HT-29 (cell line): Measurements from ENCODE around the gene UGT1A7. TPM values are rescaled to one million over a fixed set of nuclear protein-coding genes. Genes with fewer than 3 reads are reported as not detected.

Experiments used
- DNase-seq: peaks from one replicate; pipeline ENCODE4 v3.0.0-alpha.2; 2015; ENCODE audit warnings: low spot score
- total RNA-seq: library from RNA; depleted of rRNA; stranded (reverse); fragments of >200 nt; shearing (Covaris generic); gene quantifications from 2 replicates; pipeline ENCODE4 v1.2.3, GENCODE V29; 2014

The UGT1A7 gene
- total RNA-seq, 1 experiment from 2014 or later: 5.0 TPM

DNA sequence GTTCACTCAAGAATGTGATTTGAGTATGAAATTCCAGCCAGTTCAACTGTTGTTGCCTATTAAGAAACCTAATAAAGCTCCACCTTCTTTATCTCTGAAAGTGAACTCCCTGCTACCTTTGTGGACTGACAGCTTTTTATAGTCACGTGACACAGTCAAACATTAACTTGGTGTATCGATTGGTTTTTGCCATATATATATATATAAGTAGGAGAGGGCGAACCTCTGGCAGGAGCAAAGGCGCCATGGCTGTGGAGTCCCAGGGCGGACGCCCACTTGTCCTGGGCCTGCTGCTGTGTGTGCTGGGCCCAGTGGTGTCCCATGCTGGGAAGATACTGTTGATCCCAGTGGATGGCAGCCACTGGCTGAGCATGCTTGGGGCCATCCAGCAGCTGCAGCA is 78.3 kb downstream of the UGT1A7 start, which contains the start of gene UGT1A1:
TSS of gene UGT1A1 (plus strand) at position 228 of the 400 bp plus-strand sequence. CDS start at position 246, 18 bp downstream.
- peak; percentile 86 for DNase-seq

DNA sequence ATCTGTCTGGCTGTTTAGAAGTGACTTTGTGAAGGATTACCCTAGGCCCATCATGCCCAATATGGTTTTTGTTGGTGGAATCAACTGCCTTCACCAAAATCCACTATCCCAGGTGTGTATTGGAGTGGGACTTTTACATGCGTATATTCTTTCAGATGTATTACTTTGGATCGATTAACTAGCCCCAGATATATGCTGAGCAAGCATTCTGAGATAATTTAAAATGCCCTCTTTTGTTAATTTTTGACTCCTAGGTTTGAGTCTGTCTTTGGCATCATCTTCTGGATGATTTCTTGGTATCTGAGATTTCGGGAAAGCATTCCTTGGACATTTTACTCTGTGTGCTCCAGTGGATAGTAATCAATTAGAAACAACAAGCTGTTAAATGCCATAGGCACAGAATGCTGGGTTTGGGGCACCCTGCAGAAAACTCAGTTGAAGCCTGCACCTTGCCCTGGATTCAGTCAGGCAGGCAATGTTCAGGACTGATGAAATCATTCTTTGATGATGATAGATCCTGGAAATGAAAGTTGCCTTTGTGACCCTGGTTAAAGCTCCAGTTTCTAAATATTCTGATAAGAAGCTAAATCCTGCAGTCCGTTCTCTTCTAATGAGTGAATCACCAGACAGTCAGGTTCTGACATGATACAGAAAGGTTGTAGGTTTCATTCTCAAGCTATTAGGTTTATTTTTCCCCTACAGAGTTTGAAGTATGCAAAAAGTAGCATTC is 79.5 kb downstream of the UGT1A7 start:
- no peak for DNase-seq

DNA sequence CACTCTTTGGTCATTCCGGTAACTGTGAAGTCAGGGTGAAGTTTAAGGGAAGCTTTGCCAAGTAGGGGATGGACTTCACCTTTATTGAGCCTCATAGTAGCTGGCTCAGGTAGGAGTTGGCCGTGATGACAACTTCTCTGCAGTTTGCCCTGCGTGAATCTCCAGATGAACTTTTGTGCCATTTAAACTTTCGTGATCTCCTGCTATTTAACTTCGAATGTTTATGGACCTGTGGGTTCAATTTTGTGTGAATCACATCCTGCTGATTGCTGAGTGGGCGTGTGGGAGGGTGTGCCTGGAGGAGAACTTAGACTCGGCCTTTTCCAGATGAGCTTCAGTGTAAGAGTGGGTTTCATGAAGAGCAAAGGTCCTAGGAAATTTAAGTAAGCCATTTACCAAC is 82.6 kb downstream of the UGT1A7 start:
- DNase-seq: no peak

DNA sequence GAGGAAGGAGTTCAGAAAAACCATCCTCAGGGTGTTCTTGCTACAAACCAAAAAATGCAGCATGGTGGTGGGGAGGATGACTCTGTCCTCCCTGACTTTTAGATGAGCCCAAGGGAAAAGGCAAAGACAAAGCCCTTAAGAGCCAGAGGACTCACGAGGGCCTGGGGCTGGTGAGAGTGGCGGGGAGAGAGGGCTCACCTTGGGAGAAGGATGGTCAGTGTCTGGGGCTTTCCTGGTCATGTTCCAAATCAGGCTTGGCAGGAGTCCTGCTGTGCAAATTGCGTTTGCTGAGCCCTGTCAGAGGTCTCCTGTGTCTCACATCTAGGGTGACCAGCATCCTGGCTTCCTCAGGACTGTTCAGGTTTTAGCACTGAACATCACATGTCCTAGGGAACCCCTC is 83.1 kb downstream of the UGT1A7 start:
- DNase-seq: no peak

DNA sequence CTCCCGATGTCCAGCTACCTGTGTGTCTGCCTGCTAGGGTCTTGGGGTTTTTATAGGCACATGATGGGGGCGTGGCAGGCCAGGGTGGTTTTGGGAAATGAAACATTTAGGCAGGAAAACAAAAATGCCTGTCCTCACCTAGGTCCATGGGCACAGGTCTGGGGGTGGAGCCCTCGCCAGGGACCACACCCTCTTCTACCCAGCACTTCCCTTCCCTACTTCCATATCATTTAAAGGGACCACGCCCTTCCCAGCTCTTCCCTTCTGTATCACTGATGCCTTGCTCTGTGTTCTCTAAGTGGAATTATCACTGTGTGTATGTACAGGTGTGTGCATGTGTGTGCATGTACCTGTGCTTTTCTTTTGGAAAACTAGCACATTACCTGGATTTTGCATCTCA is 84.7 kb downstream of the UGT1A7 start:
- DNase-seq: no peak

DNA sequence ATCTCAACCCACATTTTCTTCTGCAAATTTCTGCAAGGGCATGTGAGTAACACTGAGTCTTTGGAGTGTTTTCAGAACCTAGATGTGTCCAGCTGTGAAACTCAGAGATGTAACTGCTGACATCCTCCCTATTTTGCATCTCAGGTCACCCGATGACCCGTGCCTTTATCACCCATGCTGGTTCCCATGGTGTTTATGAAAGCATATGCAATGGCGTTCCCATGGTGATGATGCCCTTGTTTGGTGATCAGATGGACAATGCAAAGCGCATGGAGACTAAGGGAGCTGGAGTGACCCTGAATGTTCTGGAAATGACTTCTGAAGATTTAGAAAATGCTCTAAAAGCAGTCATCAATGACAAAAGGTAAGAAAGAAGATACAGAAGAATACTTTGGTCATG is 86.4 kb downstream of the UGT1A7 start:
- DNase-seq: no peak

DNA sequence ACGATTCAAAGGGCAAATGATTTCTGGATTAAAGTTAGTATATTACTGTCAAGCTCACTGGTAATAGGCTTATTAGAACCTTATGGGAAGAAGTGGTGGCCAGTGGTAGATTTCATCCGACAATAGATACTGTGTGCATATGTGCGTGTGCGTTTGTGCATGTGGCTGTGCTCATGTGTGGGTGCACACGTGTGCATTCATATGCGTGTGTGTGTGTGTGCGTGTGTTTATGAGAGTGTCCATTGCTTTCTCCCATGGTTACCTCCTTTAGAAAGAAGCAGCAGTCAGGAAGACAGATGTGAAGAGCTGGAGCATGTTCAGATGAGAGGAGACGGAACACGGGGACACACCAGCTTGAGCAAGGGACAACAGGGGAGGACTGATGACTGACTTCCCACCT is 87.6 kb downstream of the UGT1A7 start:
- no peak for DNase-seq

DNA sequence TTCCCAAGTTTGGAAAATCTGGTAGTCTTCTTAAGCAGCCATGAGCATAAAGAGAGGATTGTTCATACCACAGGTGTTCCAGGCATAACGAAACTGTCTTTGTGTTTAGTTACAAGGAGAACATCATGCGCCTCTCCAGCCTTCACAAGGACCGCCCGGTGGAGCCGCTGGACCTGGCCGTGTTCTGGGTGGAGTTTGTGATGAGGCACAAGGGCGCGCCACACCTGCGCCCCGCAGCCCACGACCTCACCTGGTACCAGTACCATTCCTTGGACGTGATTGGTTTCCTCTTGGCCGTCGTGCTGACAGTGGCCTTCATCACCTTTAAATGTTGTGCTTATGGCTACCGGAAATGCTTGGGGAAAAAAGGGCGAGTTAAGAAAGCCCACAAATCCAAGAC is 90.5 kb downstream of the UGT1A7 start:
- DNase-seq: no peak

DNA sequence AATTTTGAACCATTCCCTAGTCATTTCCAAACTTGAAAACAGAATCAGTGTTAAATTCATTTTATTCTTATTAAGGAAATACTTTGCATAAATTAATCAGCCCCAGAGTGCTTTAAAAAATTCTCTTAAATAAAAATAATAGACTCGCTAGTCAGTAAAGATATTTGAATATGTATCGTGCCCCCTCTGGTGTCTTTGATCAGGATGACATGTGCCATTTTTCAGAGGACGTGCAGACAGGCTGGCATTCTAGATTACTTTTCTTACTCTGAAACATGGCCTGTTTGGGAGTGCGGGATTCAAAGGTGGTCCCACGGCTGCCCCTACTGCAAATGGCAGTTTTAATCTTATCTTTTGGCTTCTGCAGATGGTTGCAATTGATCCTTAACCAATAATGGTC is 90.9 kb downstream of the UGT1A7 start:
- DNase-seq: no peak

DNA sequence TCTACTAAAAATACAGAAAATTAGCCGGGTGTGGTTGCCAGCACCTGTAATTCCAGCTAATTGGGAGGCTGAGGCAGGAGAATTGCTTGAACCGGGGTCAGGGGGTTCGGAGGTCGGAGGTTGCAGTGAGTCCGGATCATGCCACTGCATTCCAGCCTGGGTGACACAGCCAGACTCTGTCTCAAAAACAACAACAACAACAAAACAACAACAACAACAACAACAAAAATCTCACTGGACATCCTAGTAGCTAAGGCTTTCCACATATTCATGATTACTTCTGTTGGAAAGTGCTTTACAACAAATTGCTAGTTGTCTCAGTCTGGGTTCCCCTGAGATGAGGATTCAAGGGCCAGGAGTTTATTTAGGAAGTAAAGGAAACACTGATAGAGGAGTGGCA is 92.2 kb downstream of the UGT1A7 start:
- DNase-seq: no peak

DNA sequence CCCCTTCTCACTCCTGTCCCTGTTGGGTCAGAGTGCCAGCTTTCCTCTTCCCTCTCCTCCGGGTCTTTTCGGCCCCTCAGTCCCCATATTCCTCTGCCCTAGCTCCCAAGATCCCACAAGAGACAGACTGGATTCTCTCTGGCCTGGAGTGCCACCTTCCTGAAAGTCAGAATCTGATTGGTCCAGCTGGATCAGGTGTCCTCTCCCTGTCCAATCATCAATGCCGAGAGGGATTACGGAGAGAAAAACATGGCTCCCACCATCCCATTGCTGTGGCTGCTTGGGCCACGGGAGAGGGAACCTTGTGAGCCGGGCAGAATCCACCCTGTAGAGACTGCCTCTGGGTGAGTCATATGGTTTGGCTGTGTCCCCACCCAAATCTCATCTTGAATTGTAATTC is 93.7 kb downstream of the UGT1A7 start:
- DNase-seq: no peak

DNA sequence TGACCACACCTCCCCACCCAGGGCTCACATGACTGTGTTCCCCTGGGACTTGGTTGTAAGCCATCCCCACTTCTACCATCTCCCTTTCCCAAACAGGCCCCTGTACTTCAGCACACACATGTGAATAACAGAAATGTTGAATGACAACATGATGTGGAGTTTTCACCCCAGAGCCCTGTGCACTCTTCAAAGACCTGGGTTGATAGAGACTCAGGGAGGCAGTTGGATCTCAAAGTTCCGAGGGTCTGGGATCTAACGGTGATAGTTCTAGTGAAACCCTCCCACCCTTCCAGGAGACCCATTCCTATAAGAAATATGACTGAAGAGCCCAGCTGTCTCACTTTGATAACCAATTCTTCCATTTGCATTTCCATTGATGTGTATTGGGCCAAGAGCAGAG is 96.3 kb downstream of the UGT1A7 start, which contains the start of gene MROH2A:
TSS of gene MROH2A (plus strand) at position 301 of the 400 bp plus-strand sequence. CDS start 1,029 bp downstream, outside the sequence.
- DNase-seq: no peak

DNA sequence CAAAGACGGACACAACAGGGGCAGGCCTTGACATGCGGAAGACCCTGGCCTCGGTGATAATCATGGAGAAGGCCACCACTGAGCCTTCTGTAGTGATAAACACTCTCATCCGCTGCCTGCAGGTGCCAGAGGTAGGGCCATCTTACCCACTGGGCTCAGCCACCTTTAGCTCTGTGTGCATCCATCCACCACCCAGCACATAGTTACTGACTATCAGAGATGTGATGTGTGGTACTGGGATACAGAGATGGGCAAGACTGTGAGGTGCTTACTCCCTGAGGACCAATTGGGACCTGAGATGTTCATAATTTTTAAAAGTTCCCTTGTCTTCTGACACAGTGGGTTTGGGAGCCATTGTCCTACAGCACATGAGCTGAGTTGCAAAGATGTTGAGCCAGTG is 98.0 kb downstream of the UGT1A7 start:
- no peak for DNase-seq

DNA sequence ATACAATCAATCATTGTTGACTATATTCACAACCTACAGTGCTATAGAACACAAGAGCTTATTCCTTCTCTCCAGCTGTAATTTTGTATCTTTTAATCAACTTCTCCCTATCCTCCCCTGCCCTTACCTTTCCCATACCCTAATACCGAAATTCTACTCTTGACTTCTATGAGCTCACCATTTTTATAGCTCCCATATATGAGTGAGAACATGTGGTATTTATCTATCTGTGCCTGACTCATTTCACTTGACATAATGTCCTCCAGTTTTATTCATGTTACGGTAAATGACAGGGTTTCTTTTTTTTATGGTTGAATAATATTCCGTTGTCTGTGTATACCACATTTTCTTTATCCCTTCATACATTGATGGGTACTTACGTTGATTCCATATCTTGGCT is 99.1 kb downstream of the UGT1A7 start:
- DNase-seq: no peak

DNA sequence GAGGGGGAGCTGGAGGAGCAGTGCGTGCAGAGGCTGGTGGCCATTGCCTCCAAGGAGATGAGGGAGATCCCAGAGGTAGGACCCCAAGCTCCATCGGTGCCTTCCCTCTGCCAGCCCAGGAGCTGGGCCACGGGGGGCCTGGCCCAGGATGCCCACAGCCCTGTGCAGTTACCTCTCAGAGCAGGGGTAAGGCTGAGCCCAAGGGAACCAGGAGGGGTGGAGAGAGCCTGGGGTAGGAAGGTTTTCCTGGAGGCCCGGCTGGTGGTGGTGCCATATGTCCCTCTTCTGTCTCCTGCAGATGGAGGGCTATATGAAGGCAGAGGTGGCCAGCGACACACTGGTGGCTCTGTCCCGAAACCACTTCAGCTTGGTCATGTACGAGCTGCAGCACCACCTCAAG is 107.9 kb downstream of the UGT1A7 start:
- DNase-seq: no peak

DNA sequence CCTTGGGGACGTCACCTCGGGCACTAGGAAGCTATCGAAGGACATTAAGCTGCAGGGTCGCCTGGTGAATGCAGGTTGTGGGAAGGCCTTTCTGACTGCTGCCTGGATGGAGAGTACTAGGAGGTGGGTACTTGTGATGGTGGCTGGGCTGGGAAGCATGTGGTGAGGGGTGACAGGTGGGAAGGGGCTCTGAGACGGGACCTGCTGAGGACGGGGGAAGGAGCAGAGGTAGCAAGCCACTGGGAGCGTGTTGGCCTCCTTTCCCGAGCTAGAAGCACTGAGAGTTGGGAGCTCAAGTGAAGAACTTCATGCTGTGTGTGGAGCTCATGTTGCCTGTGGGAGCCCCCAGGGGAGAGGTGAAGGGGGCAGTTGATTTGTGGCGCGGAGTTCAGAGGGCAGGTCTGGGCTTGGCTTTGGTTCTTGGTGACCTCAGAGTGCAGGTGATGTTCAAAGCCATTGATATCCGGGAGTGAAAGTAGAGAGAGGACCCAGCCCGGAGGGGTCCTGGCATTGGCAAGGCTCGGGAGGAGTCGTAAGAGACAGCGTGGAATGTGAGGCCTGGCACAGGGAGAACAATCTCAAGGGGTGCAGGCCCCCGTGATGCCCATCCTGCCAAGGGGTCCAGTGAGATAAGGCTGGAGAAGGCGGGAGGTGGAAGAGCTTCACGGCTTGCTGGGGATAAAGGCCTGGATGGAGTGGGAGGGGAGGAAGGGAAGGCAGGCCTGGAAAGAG is 109.6 kb downstream of the UGT1A7 start:
- DNase-seq: no peak

DNA sequence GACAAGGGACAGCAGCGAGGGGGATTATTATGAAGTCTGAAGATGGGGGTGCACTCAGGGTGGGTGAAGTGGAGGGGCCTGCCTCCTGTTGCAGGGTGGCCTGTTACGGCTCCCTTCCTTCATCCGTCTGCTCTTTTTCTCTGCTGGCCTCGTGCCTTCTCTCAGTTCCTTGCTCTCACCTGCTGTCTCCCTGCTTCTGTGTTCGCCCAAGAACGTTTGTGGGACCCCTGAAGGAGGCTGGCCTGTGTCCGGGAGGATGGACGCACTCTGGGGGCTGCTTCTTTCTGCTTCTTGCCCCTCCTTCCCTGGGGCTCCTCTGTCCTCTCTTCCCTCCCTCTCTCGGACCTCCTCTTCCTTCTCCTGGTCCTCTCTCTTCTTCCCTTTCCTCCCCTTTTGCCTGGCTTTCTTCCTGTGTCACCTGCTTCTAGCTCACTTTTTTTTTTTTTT is 110.2 kb downstream of the UGT1A7 start:
- no peak for DNase-seq

DNA sequence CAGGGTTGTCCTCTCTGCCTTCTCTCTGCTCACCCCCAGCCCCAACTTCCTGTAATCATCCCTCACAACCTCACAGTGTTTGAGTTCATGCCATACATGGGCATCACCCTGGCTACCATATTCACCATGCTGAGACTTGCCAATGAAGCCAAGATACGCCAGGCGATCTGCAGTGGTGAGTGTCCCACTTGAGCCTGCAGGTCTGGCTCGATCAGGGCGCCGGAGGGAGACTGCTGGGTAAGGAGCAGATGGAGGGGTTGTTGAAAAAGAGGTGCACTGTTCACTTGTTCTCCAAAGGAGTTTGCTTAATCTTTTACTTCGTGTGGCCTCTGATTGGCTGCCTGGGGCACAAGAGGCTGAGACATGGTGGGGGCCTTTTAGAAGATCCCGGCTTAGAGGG is 111.0 kb downstream of the UGT1A7 start:
- DNase-seq: no peak

DNA sequence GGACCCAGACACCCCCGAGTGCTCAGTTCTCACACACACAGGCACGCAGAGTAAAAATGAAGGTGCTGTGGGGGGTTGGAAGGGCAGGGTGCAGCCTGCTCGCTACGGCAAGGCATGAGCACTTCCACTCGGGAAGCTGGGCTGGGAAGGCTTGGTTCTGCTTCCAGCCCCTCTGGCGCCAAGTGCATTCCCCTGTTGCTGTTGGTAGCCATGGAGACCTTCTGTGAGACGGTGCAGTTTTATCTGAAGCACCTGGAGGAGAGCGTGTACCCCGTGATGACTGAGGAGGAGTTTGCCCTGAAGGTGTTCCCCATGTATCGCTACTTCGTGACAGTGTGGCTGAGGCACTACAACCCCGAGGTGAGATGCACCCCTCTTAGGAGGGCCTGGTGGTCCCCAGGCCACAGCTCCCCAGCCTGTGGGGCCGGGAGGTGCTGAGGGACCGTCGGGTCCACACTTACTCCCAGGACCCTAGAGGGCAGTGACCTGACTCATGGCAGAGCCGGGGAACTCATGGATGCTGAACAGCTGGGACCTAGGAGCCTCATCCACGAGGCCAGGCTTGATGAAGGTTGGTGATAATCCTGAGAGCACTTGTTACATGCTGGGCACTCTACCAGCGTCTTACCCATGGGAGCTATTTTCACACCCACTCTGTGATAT is 111.9 kb downstream of the UGT1A7 start:
- DNase-seq: no peak

DNA sequence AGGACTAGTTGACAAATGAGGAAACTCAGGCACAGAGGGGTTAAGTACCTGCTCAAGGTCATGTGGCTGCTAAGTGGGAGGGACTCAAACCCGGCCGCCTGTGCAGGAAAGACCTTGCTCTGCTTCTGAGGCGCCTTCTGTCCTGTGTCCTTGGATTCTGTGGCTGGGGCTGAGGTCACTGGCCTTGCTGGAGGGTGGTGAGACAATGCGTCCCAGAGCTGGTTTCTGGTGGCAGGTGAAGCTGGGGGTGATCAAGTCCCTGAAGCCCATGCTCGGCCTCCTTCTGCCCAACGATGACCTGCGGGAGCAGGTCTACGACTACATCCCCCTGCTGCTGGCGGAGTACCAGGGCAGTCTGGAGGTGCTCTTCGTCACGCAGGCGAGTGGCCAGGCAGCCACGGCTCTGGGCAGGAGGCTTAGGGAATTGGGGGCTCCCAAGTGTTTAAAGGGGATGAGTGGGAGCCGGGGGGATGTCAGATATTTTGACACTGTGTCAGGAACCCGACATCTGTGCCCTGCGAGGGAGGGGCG is 112.5 kb downstream of the UGT1A7 start:
- no peak for DNase-seq

DNA sequence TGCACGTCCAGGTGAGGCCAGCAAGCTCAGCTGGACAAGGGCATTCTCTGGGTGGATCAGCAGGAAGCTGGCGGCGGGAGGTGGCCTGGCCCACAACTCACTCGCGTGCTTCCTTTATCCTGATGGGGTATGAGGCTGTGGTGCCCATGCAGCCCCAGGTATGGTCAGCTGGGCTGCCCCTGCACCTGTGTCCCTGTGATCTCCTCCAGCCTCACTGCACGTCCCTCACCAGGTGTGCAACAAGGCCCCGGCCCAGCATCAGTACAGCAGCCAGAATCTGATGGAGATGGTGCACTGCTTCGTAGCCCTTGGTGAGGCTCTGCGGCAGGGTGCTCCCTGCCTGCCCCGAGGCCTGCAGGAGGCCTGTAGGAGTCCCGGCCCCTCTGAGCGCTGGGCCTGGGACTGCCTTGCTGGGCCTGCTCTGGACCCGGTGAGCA is 114.1 kb downstream of the UGT1A7 start:
- DNase-seq: no peak

DNA sequence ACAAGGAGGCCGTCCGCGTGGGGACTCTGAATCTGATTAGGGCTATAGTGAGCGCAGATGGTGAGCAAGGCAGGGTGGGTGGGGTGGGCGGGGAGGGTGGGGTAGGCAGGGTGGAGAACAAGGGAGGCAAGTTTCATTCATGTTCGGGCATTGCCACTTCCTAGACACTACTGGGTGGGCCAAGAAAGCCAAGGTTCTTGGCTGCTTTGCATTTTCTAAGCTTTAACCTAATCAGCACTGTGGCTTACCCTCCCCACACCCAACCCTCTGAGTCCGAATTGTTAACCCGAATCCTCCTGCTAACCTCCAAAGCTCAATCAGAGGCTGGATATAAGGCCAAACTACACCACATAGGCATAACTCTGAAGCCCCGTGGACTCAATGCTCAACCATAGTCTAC is 114.6 kb downstream of the UGT1A7 start:
- no peak for DNase-seq
